BE2C (cell line): ENCODE measurements around the gene AKAP5.

Experiments used
- DNase-seq: peaks from one replicate; pipeline ENCODE4 v3.0.0-alpha.2; 2020
- H3K27me3 ChIP-seq: fragments of 250-450 bp; sonication (Bioruptor Pico); 2 replicates; pipeline ENCODE4 v1.5.1; 2020; ENCODE audit warnings: mild to moderate bottlenecking
- H3K36me3 ChIP-seq: fragments of 250-450 bp; sonication (Bioruptor Pico); 2 replicates; pipeline ENCODE4 v1.5.1; 2020; ENCODE audit warnings: mild to moderate bottlenecking
- H3K4me1 ChIP-seq: fragments of 250-450 bp; sonication (Bioruptor Pico); 2 replicates; pipeline ENCODE4 v1.5.1; 2020
- H3K4me3 ChIP-seq: 2 replicates; pipeline ENCODE4 v1.5.1; 2011; ENCODE audit warnings: low read depth, low read length
- H3K9me3 ChIP-seq: fragments of 250-450 bp; sonication (Bioruptor Pico); 2 replicates; pipeline ENCODE4 v1.5.1; 2020
- TF ChIP-seq, protein P1 (sequence below): IDR thresholded peaks from 2 replicates; pipeline ENCODE4 v1.5.1; 2012; ENCODE audit warnings: mild to moderate bottlenecking, low read depth, low read length

Gene AKAP5

DNA sequence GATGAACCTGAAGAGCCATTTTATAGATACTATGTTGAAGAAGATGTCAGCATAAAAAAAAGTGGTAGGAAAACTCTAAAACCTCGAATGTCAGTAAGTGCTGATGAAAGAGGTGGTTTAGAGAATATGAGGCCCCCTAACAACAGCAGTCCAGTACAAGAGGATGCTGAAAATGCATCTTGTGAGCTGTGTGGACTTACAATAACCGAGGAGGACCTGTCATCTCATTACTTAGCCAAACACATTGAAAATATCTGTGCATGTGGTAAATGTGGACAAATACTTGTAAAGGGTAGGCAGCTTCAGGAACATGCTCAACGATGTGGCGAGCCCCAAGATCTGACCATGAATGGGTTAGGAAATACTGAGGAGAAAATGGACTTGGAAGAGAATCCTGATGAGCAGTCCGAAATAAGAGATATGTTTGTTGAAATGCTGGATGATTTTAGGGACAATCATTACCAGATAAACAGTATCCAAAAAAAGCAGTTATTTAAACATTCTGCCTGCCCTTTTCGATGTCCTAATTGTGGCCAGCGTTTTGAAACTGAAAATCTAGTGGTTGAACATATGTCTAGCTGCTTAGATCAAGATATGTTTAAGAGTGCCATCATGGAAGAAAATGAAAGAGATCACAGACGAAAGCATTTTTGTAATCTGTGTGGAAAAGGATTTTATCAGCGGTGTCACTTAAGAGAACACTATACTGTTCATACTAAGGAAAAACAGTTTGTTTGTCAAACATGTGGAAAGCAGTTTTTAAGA, 57.5 kb downstream of the AKAP5 start:
- H3K36me3 ChIP-seq: peaks cover 22% of the 10 kb centered on the region
- H3K4me1 ChIP-seq: peaks cover 13% of the 10 kb centered on the region
- no peaks in the 10 kb centered on the region for H3K9me3 ChIP-seq
- TF ChIP-seq, protein P1, sequence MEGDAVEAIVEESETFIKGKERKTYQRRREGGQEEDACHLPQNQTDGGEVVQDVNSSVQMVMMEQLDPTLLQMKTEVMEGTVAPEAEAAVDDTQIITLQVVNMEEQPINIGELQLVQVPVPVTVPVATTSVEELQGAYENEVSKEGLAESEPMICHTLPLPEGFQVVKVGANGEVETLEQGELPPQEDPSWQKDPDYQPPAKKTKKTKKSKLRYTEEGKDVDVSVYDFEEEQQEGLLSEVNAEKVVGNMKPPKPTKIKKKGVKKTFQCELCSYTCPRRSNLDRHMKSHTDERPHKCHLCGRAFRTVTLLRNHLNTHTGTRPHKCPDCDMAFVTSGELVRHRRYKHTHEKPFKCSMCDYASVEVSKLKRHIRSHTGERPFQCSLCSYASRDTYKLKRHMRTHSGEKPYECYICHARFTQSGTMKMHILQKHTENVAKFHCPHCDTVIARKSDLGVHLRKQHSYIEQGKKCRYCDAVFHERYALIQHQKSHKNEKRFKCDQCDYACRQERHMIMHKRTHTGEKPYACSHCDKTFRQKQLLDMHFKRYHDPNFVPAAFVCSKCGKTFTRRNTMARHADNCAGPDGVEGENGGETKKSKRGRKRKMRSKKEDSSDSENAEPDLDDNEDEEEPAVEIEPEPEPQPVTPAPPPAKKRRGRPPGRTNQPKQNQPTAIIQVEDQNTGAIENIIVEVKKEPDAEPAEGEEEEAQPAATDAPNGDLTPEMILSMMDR: no peak
- no peaks in the 10 kb centered on the region for H3K27me3 ChIP-seq
- H3K4me3 ChIP-seq: no peak overlapping the region
- no peak for DNase-seq
